ACC112 (cell line): ENCODE data around the gene AFAP1.

ENCODE experiments used
- H2AFZ ChIP-seq: fragments of 200-600 bp; sonication (generic); one replicate; pipeline ENCODE4 v1.6.0; 2017; ENCODE audit warnings: antibody characterized with exemption, low read length; ENCODE audit not compliant: unreplicated experiment
- H3K27ac ChIP-seq: fragments of 200-600 bp; sonication (generic); 2 replicates; pipeline ENCODE4 v1.5.1; 2014; ENCODE audit warnings: low read depth, mild to moderate bottlenecking, antibody characterized with exemption, low read length, moderate library complexity
- H3K27me3 ChIP-seq: fragments of 200-600 bp; sonication (generic); 2 replicates; pipeline ENCODE4 v1.6.1; 2014; ENCODE audit warnings: mild to moderate bottlenecking, antibody characterized with exemption, low read length, moderate library complexity, mixed read lengths; ENCODE audit not compliant: insufficient read depth
- H3K36me3 ChIP-seq: fragments of 200-600 bp; sonication (generic); 2 replicates; pipeline ENCODE4 v1.6.1; 2016; ENCODE audit warnings: mild to moderate bottlenecking, antibody characterized with exemption, low read length, moderate library complexity, mixed read lengths; ENCODE audit not compliant: insufficient read depth
- H3K4me1 ChIP-seq: fragments of 200-600 bp; sonication (generic); one replicate; pipeline ENCODE4 v1.6.1; 2016; ENCODE audit warnings: low read length, mixed read lengths; ENCODE audit not compliant: insufficient read depth, unreplicated experiment, control insufficient read depth
- H3K4me3 ChIP-seq: fragments of 200-600 bp; sonication (generic); 2 replicates; pipeline ENCODE4 v1.5.1; 2014; ENCODE audit warnings: mild to moderate bottlenecking, low read depth, low read length
- H3K79me2 ChIP-seq: fragments of 200-600 bp; sonication (generic); one replicate; pipeline ENCODE4 v1.6.0; 2016; ENCODE audit warnings: low read length; ENCODE audit not compliant: control insufficient read depth, unreplicated experiment, insufficient read depth

Gene AFAP1

GRCh38 chr4:7812231-7812857 lies 127.3 kb downstream of the AFAP1 start:
- Histone ChIP-seq H2AFZ (no peak overlapping the region), H3K27ac (no peak overlapping the region), H3K36me3 (peaks cover 55% of the 10 kb centered on the region), H3K4me1 (peaks cover 51% of the 10 kb centered on the region), H3K79me2 (peaks cover 32% of the 10 kb centered on the region), H3K27me3 (no peaks in the 10 kb centered on the region), H3K4me3 (no peak overlapping the region)

- H3K79me2 ChIP-seq, result peaks cover 36% of the 10 kb centered on the region
- H3K27me3 ChIP-seq, result no peaks in the 10 kb centered on the region
- H2AFZ ChIP-seq, result no peak overlapping the region
- H3K27ac ChIP-seq, result no peak overlapping the region
- peaks cover 62% of the 10 kb centered on the region for H3K36me3 ChIP-seq
- H3K4me3 ChIP-seq, result no peak overlapping the region
- H3K4me1 ChIP-seq, result peaks cover 55% of the 10 kb centered on the region
Observed at GRCh38 chr4:7811536-7812191, 128.0 kb downstream of the AFAP1 start.

- no peaks in the 10 kb centered on the region for H3K27me3 ChIP-seq
- H3K4me1 ChIP-seq, result peaks cover 55% of the 10 kb centered on the region
- H3K36me3 ChIP-seq, result peaks cover 63% of the 10 kb centered on the region
- H3K27ac ChIP-seq, result no peak overlapping the region
- no peak overlapping the region for H2AFZ ChIP-seq
- peaks cover 38% of the 10 kb centered on the region for H3K79me2 ChIP-seq
- H3K4me3 ChIP-seq, result no peak overlapping the region
Observed at GRCh38 chr4:7810783-7811535, 128.7 kb downstream of the AFAP1 start.

GRCh38 chr4:7808752-7809151 lies 130.9 kb downstream of the AFAP1 start:
- Histone ChIP-seq H3K4me1 (peaks cover 61% of the 10 kb centered on the region), H3K79me2 (peaks cover 33% of the 10 kb centered on the region), H3K27ac (peak overlapping the region; percentile 62), H2AFZ (no peak overlapping the region), H3K36me3 (peaks cover 50% of the 10 kb centered on the region), H3K4me3 (no peak overlapping the region), H3K27me3 (no peaks in the 10 kb centered on the region)

GRCh38 chr4:7808181-7808580 lies 131.5 kb downstream of the AFAP1 start:
- H3K36me3 ChIP-seq, result peaks cover 46% of the 10 kb centered on the region
- H3K27ac ChIP-seq, result peak overlapping the region; percentile 51
- H3K79me2 ChIP-seq, result peaks cover 35% of the 10 kb centered on the region
- no peaks in the 10 kb centered on the region for H3K27me3 ChIP-seq
- H3K4me1 ChIP-seq, result peaks cover 57% of the 10 kb centered on the region
- no peak overlapping the region for H2AFZ ChIP-seq
- no peak overlapping the region for H3K4me3 ChIP-seq

GRCh38 chr4:7807351-7807921 lies 132.2 kb downstream of the AFAP1 start:
- peaks cover 51% of the 10 kb centered on the region for H3K4me1 ChIP-seq
- H3K79me2 ChIP-seq, result peaks cover 30% of the 10 kb centered on the region
- peak overlapping the region; percentile 92; the same call in 1 of the 2 replicates for H3K27ac ChIP-seq
- peaks cover 39% of the 10 kb centered on the region for H3K36me3 ChIP-seq
- no peak overlapping the region for H3K4me3 ChIP-seq
- H2AFZ ChIP-seq, result no peak overlapping the region
- H3K27me3 ChIP-seq, result no peaks in the 10 kb centered on the region

GRCh38 chr4:7806338-7807090 lies 133.1 kb downstream of the AFAP1 start:
- H3K27me3 ChIP-seq, result no peaks in the 10 kb centered on the region
- H3K79me2 ChIP-seq, result peaks cover 21% of the 10 kb centered on the region
- no peak overlapping the region for H2AFZ ChIP-seq
- H3K4me1 ChIP-seq, result peaks cover 44% of the 10 kb centered on the region
- H3K36me3 ChIP-seq, result peaks cover 31% of the 10 kb centered on the region
- H3K27ac ChIP-seq, result peak overlapping the region; percentile 92
- peak overlapping the region; percentile 34; the same call in 1 of the 2 replicates for H3K4me3 ChIP-seq

- H2AFZ ChIP-seq, result no peak overlapping the region
- H3K27ac ChIP-seq, result peak overlapping the region; percentile 92
- peaks cover 36% of the 10 kb centered on the region for H3K36me3 ChIP-seq
- H3K27me3 ChIP-seq, result no peaks in the 10 kb centered on the region
- H3K79me2 ChIP-seq, result peaks cover 24% of the 10 kb centered on the region
- H3K4me3 ChIP-seq, result peak overlapping the region; percentile 34; the same call in 1 of the 2 replicates
- H3K4me1 ChIP-seq, result peaks cover 44% of the 10 kb centered on the region
Observed at GRCh38 chr4:7805533-7806337, 133.9 kb downstream of the AFAP1 start.

GRCh38 chr4:7804756-7805385 lies 134.8 kb downstream of the AFAP1 start:
- Histone ChIP-seq H3K4me3 (no peak overlapping the region), H3K27me3 (no peaks in the 10 kb centered on the region), H3K79me2 (peaks cover 31% of the 10 kb centered on the region), H2AFZ (no peak overlapping the region), H3K36me3 (peaks cover 43% of the 10 kb centered on the region), H3K27ac (peak overlapping the region; percentile 92), H3K4me1 (peaks cover 44% of the 10 kb centered on the region)
